ENCODE results near the gene SMIM11. TPM values are rescaled to one million over a fixed set of nuclear protein-coding genes. Genes with fewer than 3 reads are reported as not detected.

The SMIM11 gene
- total and polyA plus RNA-seq, 2 experiments from 2014 or later = 3.5 to 8.9 TPM

DNA sequence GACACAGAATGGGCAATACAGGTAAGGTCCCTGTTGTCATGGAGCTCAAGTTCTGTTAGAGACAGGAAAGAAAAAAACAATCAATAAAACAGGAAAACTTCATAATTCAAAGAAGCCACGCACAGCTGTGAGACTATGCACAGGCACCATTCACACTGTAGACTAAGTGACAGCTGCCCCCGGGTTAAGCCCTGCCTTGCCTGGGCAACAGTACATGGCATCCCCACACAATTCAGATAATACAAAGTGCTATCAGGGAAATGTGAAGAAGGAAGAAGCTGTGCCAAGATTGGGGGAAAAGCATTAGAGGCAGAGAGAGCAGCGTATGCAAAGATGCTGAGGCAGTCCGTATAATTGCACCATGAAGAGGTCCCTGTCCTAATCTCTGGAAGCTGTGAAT, 20.5 kb upstream of the SMIM11 start (continued):
- TF ChIP-seq, protein P1, sequence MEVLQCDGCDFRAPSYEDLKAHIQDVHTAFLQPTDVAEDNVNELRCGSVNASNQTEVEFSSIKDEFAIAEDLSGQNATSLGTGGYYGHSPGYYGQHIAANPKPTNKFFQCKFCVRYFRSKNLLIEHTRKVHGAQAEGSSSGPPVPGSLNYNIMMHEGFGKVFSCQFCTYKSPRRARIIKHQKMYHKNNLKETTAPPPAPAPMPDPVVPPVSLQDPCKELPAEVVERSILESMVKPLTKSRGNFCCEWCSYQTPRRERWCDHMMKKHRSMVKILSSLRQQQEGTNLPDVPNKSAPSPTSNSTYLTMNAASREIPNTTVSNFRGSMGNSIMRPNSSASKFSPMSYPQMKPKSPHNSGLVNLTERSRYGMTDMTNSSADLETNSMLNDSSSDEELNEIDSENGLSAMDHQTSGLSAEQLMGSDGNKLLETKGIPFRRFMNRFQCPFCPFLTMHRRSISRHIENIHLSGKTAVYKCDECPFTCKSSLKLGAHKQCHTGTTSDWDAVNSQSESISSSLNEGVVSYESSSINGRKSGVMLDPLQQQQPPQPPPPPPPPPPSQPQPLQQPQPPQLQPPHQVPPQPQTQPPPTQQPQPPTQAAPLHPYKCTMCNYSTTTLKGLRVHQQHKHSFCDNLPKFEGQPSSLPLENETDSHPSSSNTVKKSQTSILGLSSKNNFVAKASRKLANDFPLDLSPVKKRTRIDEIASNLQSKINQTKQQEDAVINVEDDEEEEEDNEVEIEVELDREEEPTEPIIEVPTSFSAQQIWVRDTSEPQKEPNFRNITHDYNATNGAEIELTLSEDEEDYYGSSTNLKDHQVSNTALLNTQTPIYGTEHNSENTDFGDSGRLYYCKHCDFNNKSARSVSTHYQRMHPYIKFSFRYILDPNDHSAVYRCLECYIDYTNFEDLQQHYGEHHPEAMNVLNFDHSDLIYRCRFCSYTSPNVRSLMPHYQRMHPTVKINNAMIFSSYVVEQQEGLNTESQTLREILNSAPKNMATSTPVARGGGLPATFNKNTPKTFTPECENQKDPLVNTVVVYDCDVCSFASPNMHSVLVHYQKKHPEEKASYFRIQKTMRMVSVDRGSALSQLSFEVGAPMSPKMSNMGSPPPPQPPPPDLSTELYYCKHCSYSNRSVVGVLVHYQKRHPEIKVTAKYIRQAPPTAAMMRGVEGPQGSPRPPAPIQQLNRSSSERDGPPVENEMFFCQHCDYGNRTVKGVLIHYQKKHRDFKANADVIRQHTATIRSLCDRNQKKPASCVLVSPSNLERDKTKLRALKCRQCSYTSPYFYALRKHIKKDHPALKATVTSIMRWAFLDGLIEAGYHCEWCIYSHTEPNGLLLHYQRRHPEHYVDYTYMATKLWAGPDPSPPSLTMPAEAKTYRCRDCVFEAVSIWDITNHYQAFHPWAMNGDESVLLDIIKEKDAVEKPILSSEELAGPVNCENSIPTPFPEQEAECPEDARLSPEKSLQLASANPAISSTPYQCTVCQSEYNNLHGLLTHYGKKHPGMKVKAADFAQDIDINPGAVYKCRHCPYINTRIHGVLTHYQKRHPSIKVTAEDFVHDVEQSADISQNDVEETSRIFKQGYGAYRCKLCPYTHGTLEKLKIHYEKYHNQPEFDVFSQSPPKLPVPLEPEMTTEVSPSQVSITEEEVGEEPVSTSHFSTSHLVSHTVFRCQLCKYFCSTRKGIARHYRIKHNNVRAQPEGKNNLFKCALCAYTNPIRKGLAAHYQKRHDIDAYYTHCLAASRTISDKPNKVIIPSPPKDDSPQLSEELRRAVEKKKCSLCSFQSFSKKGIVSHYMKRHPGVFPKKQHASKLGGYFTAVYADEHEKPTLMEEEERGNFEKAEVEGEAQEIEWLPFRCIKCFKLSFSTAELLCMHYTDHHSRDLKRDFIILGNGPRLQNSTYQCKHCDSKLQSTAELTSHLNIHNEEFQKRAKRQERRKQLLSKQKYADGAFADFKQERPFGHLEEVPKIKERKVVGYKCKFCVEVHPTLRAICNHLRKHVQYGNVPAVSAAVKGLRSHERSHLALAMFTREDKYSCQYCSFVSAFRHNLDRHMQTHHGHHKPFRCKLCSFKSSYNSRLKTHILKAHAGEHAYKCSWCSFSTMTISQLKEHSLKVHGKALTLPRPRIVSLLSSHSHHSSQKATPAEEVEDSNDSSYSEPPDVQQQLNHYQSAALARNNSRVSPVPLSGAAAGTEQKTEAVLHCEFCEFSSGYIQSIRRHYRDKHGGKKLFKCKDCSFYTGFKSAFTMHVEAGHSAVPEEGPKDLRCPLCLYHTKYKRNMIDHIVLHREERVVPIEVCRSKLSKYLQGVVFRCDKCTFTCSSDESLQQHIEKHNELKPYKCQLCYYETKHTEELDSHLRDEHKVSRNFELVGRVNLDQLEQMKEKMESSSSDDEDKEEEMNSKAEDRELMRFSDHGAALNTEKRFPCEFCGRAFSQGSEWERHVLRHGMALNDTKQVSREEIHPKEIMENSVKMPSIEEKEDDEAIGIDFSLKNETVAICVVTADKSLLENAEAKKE (CRISPR knock-in tag; IDR thresholded peaks at IDR 0.05) = no peak
- TF ChIP-seq, protein P2, sequence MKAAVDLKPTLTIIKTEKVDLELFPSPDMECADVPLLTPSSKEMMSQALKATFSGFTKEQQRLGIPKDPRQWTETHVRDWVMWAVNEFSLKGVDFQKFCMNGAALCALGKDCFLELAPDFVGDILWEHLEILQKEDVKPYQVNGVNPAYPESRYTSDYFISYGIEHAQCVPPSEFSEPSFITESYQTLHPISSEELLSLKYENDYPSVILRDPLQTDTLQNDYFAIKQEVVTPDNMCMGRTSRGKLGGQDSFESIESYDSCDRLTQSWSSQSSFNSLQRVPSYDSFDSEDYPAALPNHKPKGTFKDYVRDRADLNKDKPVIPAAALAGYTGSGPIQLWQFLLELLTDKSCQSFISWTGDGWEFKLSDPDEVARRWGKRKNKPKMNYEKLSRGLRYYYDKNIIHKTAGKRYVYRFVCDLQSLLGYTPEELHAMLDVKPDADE (IDR thresholded peaks at IDR 0.05) = no peak
- no peak for TF ChIP-seq ZNF331 (CRISPR knock-in tag; IDR thresholded peaks at IDR 0.05; ENCODE audit: low read depth)

DNA sequence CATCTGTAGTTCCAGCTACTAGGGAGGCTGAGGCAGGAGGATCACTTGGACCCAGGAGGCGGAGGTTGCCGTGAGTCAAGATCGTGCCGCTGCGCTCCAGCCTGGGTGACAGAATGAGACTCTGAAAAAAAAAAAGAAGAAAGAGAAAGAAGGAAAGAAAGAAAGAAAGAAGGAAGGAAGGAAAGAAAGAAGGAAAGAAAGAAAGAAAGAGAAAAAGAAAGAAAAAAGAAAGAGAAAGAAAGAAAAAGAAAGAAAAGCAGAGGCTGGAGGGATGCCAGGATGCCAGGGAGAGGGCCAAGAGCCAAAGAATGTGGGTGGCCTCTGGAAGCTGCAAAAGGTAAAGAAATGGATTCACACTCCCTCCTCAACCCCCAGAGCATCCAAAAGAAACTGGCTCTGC, 19.7 kb upstream of the SMIM11 start:
- Histone ChIP-seq H3K27ac (ENCODE audit: low read depth) (no peak overlapping the region), H3K79me2 (replicated peaks; ENCODE audit: insufficient read depth) (no peaks in the 10 kb centered on the region), H3K4me1 (ENCODE audit: insufficient read depth) (no peaks in the 10 kb centered on the region), H2AFZ (no peak overlapping the region), H3F3A (replicated peaks; ENCODE audit: low read depth) (no peaks in the 10 kb centered on the region), H3K4me3 (no peak overlapping the region), H3K27me3 (ENCODE audit: insufficient read depth) (no peaks in the 10 kb centered on the region), H3K4me2 (no peak overlapping the region), H3K9me2 (ENCODE audit: insufficient read depth) (no peaks in the 10 kb centered on the region), H4K20me1 (replicated peaks; ENCODE audit: insufficient read depth) (no peaks in the 10 kb centered on the region), H3K36me3 (ENCODE audit: insufficient read depth) (no peaks in the 10 kb centered on the region)
- ATAC-seq = no peak
- peaks cover 9% of the 10 kb centered on the region; the same call in 2 of the 3 replicates for H3K9me3 Mint-ChIP-seq
- no peak overlapping the region for H3K27ac Mint-ChIP-seq
- peaks cover 3% of the 10 kb centered on the region for H3K27me3 Mint-ChIP-seq (ENCODE audit: insufficient read depth, low read depth, poor library complexity)
- no peak for DNase-seq (ENCODE audit: low spot score)
- no peaks in the 10 kb centered on the region; the same call in 1 of the 3 replicates for H3K4me1 Mint-ChIP-seq
- no peaks in the 10 kb centered on the region for H3K36me3 Mint-ChIP-seq (ENCODE audit: low read depth)
- no peak overlapping the region for H3K4me3 Mint-ChIP-seq
- TF ChIP-seq JUNB (IDR thresholded peaks at IDR 0.05; ENCODE audit: unreplicated experiment) (no peak), CREB1 (CRISPR knock-in tag; IDR thresholded peaks at IDR 0.05; ENCODE audit: low read depth) (no peak), ZNF114 (CRISPR knock-in tag; IDR thresholded peaks at IDR 0.05) (no peak), EZH2 (IDR thresholded peaks at IDR 0.05; ENCODE audit: low read depth, unreplicated experiment) (no peak), ZNF331 (CRISPR knock-in tag; IDR thresholded peaks at IDR 0.05; ENCODE audit: low read depth) (no peak)
- TF ChIP-seq, protein P2 (IDR thresholded peaks at IDR 0.05) = no peak
- TF ChIP-seq, protein P1 (CRISPR knock-in tag; IDR thresholded peaks at IDR 0.05) = no peak
